B cell (primary cell): ENCODE measurements around the gene TTC34. TPM values are rescaled to one million over a fixed set of nuclear protein-coding genes. Genes with fewer than 3 reads are reported as not detected.

Experiments
- ATAC-seq: fragments of 200-7000 bp; cut with Tn5 transposase; one replicate; pipeline ENCODE4 v1.10.0; 2021; ENCODE audit warnings: low read depth, mild to moderate bottlenecking, moderate number of reproducible peaks, moderate library complexity
- CTCF ChIA-PET: fragments of 350-600 bp; sonication (Branson Sonifier 250); formaldehyde crosslinking; loops from one replicate; lab custom pipeline; 2021; ENCODE audit warnings: antibody characterized with exemption, inconsistent platforms; lab: Charles Lee
- POLR2A ChIA-PET: fragments of 350-600 bp; sonication (Branson Sonifier 250); formaldehyde crosslinking; loops from one replicate; lab custom pipeline; 2021; ENCODE audit warnings: antibody characterized with exemption; lab: Charles Lee
- DNase-seq: peaks from one replicate; pipeline ENCODE4 v3.0.0; 2013
- H2AFZ ChIP-seq: 2 replicates; pipeline ENCODE4 v1.6.1; 2012; ENCODE audit warnings: mild to moderate bottlenecking, low read depth, low read length; ENCODE audit not compliant: insufficient read depth, poor library complexity, severe bottlenecking
- H3K27ac ChIP-seq, 2 donors: 1 replicate in 1 of 2; 2 replicates in 1 of 2; pipeline ENCODE4 v1.5.1; 2012 to 2013; ENCODE audit warnings: low read length in 2 of 2, mild to moderate bottlenecking in 2 of 2, moderate library complexity in 1 of 2
- H3K27me3 ChIP-seq, 4 experiments: fragments of 200-600 bp in 1 of 4; sonication (generic) in 1 of 4; replicated peaks in 1 of 4; 1 replicate in 2 of 4; 2 replicates in 2 of 4; pipeline versions ENCODE4 v1.6.1 to v1.7.0; 2013 to 2016; ENCODE audit warnings: low read length in 3 of 4, mild to moderate bottlenecking in 2 of 4, mixed read lengths in 1 of 4, moderate library complexity in 1 of 4; ENCODE audit not compliant: insufficient read depth in 4 of 4, control insufficient read depth in 3 of 4; ENCODE audit errors: control extremely low read depth in 1 of 4
- H3K36me3 ChIP-seq, 2 experiments: replicated peaks in 1 of 2; 1 replicate in 1 of 2; 2 replicates in 1 of 2; pipeline versions ENCODE4 v1.6.1 to v1.7.1; 2013; ENCODE audit warnings: low read length in 1 of 2; ENCODE audit not compliant: insufficient read depth in 2 of 2, control insufficient read depth in 1 of 2; ENCODE audit errors: control extremely low read depth in 1 of 2, extremely low read depth in 1 of 2
- H3K4me1 ChIP-seq, 2 donors: fragments of 200-600 bp in 1 of 2; sonication (generic) in 1 of 2; 1 replicate in 1 of 2; 2 replicates in 1 of 2; pipeline versions ENCODE4 v1.5.1 to v1.6.1; 2013 to 2017; ENCODE audit warnings: low read length in 2 of 2; ENCODE audit not compliant: control insufficient read depth in 2 of 2, insufficient read depth in 2 of 2
- H3K4me2 ChIP-seq: replicated peaks from 2 replicates; pipeline ENCODE3; 2012; ENCODE audit warnings: mild to moderate bottlenecking, low read depth, low read length; ENCODE audit not compliant: poor library complexity, severe bottlenecking
- H3K4me3 ChIP-seq, 5 experiments: fragments of 200-600 bp in 1 of 5; sonication (generic) in 1 of 5; 1 replicate in 3 of 5; 2 replicates in 2 of 5; pipeline versions ENCODE4 v1.5.1 to v1.7.0; 2011 to 2016; ENCODE audit warnings: low read length in 4 of 5, mild to moderate bottlenecking in 4 of 5, low read depth in 2 of 5, control low read depth in 1 of 5, moderate library complexity in 1 of 5; ENCODE audit not compliant: insufficient read depth in 1 of 5; ENCODE audit errors: control extremely low read depth in 1 of 5, extremely low read depth in 1 of 5
- H3K79me2 ChIP-seq: fragments of 200-600 bp; sonication (generic); one replicate; pipeline ENCODE4 v1.6.0; 2016; ENCODE audit warnings: low read length; ENCODE audit not compliant: control insufficient read depth, insufficient read depth
- H3K9ac ChIP-seq: fragments of 200-600 bp; sonication (generic); 2 replicates; pipeline ENCODE4 v1.6.1; 2017; ENCODE audit warnings: mild to moderate bottlenecking, low read length, moderate library complexity
- H3K9me3 ChIP-seq, 3 donors: one replicate each; pipeline versions ENCODE4 v1.6.1 to v1.7.1; 2013; ENCODE audit warnings: low read length in 2 of 3; ENCODE audit not compliant: control insufficient read depth in 2 of 3, insufficient read depth in 1 of 3; ENCODE audit errors: control extremely low read depth in 1 of 3
- H4K20me1 ChIP-seq: 2 replicates; pipeline ENCODE4 v1.6.0; 2012; ENCODE audit warnings: mild to moderate bottlenecking, low read length; ENCODE audit not compliant: insufficient read depth, control insufficient read depth, poor library complexity, severe bottlenecking
- H3K27ac Mint-ChIP-seq: one replicate; pipeline ENCODE4 v1.8.0; 2021; ENCODE audit warnings: mixed read lengths
- H3K27me3 Mint-ChIP-seq: one replicate; pipeline ENCODE4 v1.8.0; 2021; ENCODE audit warnings: mixed read lengths
- H3K4me1 Mint-ChIP-seq: one replicate; pipeline ENCODE4 v1.8.0; 2021; ENCODE audit warnings: mixed read lengths
- H3K4me3 Mint-ChIP-seq: one replicate; pipeline ENCODE4 v1.8.0; 2021; ENCODE audit warnings: mixed read lengths
- H3K9me3 Mint-ChIP-seq: one replicate; pipeline ENCODE4 v1.8.0; 2022; ENCODE audit warnings: mixed read lengths; ENCODE audit not compliant: insufficient read depth
- EZH2 ChIP-seq: IDR thresholded peaks from 2 replicates; pipeline ENCODE4 v1.6.1; 2012; ENCODE audit warnings: borderline replicate concordance, low read depth, mild to moderate bottlenecking, moderate library complexity, low read length; ENCODE audit not compliant: insufficient read depth, poor library complexity, severe bottlenecking
- WGBS: methylation state at CpG from one replicate; pipeline ENCODE4 v1.1.5; 2013; ENCODE audit warnings: missing lambda C conversion rate; ENCODE audit not compliant: insufficient coverage; 5-methylcytosine and 5-hydroxymethylcytosine counted together
- intact Hi-C: fragments of 100-400 bp; cut with micrococcal nuclease; formaldehyde crosslinking; loops from one replicate; pipeline ENCODE4 v1.10.0; 2022
- polyA plus RNA-seq: library from polyadenylated mRNA; depleted of rRNA; stranded (reverse); fragments of >200 nt; gene quantifications from 2 replicates; pipeline ENCODE4 v1.2.3, GENCODE V29; 2012
- total RNA-seq, 2 donors: library from RNA; stranded (reverse); fragments of 120-200 nt in 1 of 2; gene quantifications; 1 replicate in 1 of 2; 2 replicates in 1 of 2; pipeline versions ENCODE4 v1.2.3 to v1.2.4, GENCODE V29; 2013 to 2022
- TF ChIP-seq, protein P1 (sequence below): fragments of 200-600 bp; IDR thresholded peaks from one replicate; pipeline ENCODE4 v1.8.0; 2022; ENCODE audit warnings: antibody characterized with exemption, mild to moderate bottlenecking

The TTC34 gene
- total and polyA plus RNA-seq, 2 donors (not counting 1 experiment from before 2014, with no cell fraction given), result 2.1 to 8.1 TPM

GRCh38 chr1:2596530-2597333, 204.8 kb downstream of the TTC34 start:
- Histone ChIP-seq H3K27me3 (peaks cover 0 to 19% (median 1%) of the 10 kb centered on the region in 4 experiments), H3K79me2 (no peaks in the 10 kb centered on the region), H4K20me1 (no peaks in the 10 kb centered on the region), H2AFZ (no peak overlapping the region), H3K4me2 (no peak overlapping the region), H3K4me1 (peaks cover 0 to 4% of the 10 kb centered on the region in 2 donors), H3K9me3 (peaks cover 2 to 8% (median 5%) of the 10 kb centered on the region in 3 donors), H3K4me3 (no peak overlapping the region), H3K27ac (no peak overlapping the region), H3K36me3 (no peaks in the 10 kb centered on the region), H3K9ac (no peak overlapping the region)
- CTCF ChIA-PET, result interaction anchor here (0.8 to 1.2 kb wide), 2 partner anchors 11 to 41 kb away, joined by 3 read pairs; partner anchors contain the start of gene TNFRSF14
- Mint-ChIP-seq H3K4me3 (no peak overlapping the region), H3K9me3 (peaks cover 2% of the 10 kb centered on the region), H3K27me3 (peaks cover 13% of the 10 kb centered on the region), H3K27ac (no peak overlapping the region), H3K4me1 (no peaks in the 10 kb centered on the region)
- intact Hi-C loops, result no loop called here
- 81% methylated on average over 25 of the region's 28 CpGs for WGBS
- TF ChIP-seq, protein P1, sequence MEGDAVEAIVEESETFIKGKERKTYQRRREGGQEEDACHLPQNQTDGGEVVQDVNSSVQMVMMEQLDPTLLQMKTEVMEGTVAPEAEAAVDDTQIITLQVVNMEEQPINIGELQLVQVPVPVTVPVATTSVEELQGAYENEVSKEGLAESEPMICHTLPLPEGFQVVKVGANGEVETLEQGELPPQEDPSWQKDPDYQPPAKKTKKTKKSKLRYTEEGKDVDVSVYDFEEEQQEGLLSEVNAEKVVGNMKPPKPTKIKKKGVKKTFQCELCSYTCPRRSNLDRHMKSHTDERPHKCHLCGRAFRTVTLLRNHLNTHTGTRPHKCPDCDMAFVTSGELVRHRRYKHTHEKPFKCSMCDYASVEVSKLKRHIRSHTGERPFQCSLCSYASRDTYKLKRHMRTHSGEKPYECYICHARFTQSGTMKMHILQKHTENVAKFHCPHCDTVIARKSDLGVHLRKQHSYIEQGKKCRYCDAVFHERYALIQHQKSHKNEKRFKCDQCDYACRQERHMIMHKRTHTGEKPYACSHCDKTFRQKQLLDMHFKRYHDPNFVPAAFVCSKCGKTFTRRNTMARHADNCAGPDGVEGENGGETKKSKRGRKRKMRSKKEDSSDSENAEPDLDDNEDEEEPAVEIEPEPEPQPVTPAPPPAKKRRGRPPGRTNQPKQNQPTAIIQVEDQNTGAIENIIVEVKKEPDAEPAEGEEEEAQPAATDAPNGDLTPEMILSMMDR, result no peak
- no peak for TF ChIP-seq EZH2
- peak; percentile 12 for DNase-seq
- no peak for ATAC-seq
- POLR2A ChIA-PET, result no interaction called here
